CD4-positive, alpha-beta T cell treated with Interleukin-15 for 4 hours (primary cell): Measurements from ENCODE around the gene CNOT6L.

ENCODE experiments used
- DNase-seq: peaks from one replicate; pipeline ENCODE4 v3.0.0-alpha.2; 2020; ENCODE audit warnings: low spot score

CNOT6L gene

GRCh38 chr4:77820649-77821561 lies 1.7 kb upstream of the CNOT6L start:
- no peak for DNase-seq

GRCh38 chr4:77819843-77820648 lies 878 bp upstream of the CNOT6L start:
- peak; percentile 90 for DNase-seq

- DNase-seq: no peak
Measured at GRCh38 chr4:77819404-77819842, 255 bp upstream of the CNOT6L start.

- DNase-seq: peak; percentile 47
Measured at GRCh38 chr4:77818073-77818601, 1.0 kb downstream of the CNOT6L start.

- no peak for DNase-seq
Measured at GRCh38 chr4:77817304-77818072, 1.7 kb downstream of the CNOT6L start.

GRCh38 chr4:77816546-77816945 lies 2.6 kb downstream of the CNOT6L start:
- DNase-seq: no peak

- no peak for DNase-seq
Measured at GRCh38 chr4:77815636-77816035, 3.5 kb downstream of the CNOT6L start.

GRCh38 chr4:77805840-77806239 lies 13.3 kb downstream of the CNOT6L start:
- no peak for DNase-seq

GRCh38 chr4:77804471-77804870 lies 14.7 kb downstream of the CNOT6L start:
- DNase-seq: no peak

- DNase-seq: no peak
Measured at GRCh38 chr4:77802402-77802801, 16.8 kb downstream of the CNOT6L start.

GRCh38 chr4:77801260-77801608 lies 17.9 kb downstream of the CNOT6L start:
- peak; percentile 34 for DNase-seq

GRCh38 chr4:77800483-77801259 lies 18.5 kb downstream of the CNOT6L start:
- DNase-seq: no peak

GRCh38 chr4:77800077-77800476 lies 19.1 kb downstream of the CNOT6L start:
- DNase-seq: no peak

- no peak for DNase-seq
Measured at GRCh38 chr4:77798385-77798784, 20.8 kb downstream of the CNOT6L start.

GRCh38 chr4:77797239-77797638 lies 21.9 kb downstream of the CNOT6L start:
- DNase-seq: no peak

- DNase-seq: no peak
Measured at GRCh38 chr4:77795326-77795725, 23.8 kb downstream of the CNOT6L start.

- no peak for DNase-seq
Measured at GRCh38 chr4:77790146-77790545, 29.0 kb downstream of the CNOT6L start.

- no peak for DNase-seq
Measured at GRCh38 chr4:77788990-77789389, 30.2 kb downstream of the CNOT6L start.

GRCh38 chr4:77787969-77788368 lies 31.2 kb downstream of the CNOT6L start:
- no peak for DNase-seq

- no peak for DNase-seq
Measured at GRCh38 chr4:77785669-77786068, 33.5 kb downstream of the CNOT6L start.

GRCh38 chr4:77783895-77784294 lies 35.3 kb downstream of the CNOT6L start:
- DNase-seq: no peak
